ENCODE results near the gene EXOSC3. TPM values are rescaled to one million over a fixed set of nuclear protein-coding genes. Genes with fewer than 3 reads are reported as not detected.
"Not testable (repeated sequence)": the region's sequence is repeated elsewhere in the genome, so short reads cannot be mapped to it uniquely, and the experiment has no call there.

The EXOSC3 gene
- polyA plus RNA-seq, 4 donors, result 36.5 to 45.4 (median 38.7) TPM

DNA sequence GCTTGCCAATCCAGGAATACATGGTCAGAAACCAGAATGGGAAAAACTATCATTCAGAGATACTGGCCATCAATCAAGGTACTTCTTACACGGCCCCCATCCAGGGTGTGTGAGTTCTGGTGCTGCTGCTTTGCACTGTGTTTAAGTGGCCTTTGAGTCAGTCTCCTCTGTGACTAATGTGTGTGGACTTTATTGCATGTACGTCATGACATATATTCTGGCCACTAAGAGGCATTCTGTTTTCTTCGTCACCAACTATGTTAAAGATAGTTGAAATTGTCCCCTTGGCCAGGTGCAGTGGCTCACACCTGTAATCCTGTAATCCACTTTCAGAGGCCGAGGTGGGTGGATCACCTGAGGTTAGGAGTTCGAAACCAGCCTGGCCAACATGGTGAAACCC lies 8.5 kb downstream of the EXOSC3 start:
- DNase-seq (ENCODE audit: low read depth in 4 of 4, low spot score in 3 of 4), result no peak

DNA sequence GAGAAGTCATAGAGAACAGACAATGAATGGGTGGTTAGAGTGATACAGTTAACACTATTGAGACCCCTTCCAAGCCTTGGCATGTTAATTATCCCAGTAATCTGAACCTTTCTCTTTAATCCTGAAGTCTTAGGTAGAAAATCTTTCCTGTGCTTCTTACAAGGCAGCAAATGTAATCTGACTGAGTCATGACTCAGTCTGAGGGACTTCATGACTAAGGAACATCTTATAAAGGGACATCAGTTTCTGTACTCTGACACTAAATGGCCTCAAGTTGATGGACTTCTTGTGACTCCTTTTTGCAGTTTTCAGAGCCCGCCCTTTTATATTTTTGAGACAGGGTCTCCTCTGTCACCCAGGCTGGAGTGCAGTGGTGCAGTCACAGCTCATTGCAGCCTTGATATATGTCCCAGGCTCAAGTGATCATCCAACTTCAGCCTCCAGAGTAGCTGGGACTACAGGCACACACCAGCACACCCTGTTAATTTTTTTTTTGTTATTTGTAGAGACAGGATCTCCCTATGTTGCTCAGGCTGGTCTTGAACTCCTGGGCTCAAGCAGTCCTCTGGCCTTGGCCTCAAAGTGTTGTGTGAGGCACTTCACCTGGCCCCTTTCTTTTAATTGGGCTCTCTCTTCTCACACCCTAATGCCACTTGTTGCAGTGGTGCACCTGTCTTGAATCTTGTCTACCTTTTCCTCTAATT lies 9.5 kb downstream of the EXOSC3 start:
- DNase-seq (ENCODE audit: low read depth in 4 of 4, low spot score in 3 of 4), result no peak

DNA sequence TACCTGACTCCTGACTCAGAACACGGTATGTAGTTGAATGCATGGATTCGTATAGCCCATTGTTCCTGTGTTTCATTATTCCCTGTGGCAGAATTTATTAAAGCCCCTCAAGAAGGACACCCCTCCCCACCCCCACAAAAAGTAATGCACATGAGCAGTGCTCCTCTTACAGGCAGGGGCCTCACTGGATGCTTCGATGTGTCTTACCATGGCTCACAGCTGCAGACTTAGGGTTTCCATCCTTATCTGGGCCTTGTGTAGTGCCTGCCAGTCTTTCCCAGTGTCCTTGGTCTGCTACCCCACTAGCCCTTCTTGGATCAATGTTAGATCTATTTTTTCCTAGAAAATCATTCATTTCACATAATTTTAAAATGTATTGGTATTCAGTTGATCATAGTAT lies 14.9 kb downstream of the EXOSC3 start:
- no peak for DNase-seq (ENCODE audit: low read depth in 4 of 4, low spot score in 3 of 4)

DNA sequence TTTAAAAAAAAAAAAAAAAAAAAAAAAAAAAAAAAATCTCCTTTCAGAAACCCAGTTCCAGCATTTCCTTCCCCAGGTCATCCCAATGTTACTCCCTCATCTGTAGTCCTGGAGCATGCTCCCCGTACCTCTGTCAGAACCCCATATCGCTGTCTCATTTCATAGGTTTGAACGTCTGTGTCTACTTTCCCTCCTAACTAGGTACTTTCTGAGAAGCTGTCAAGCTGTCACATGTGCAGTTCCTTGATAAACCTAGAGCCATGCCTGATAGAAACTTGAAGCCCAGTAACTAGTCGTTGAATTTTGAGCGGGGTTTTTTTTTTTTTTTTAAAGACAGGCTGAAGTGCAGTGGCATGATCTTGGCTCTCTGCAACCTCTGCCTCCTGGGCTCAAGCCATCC lies 15.6 kb downstream of the EXOSC3 start:
- DNase-seq (ENCODE audit: low read depth in 4 of 4, low spot score in 3 of 4), result no peak

DNA sequence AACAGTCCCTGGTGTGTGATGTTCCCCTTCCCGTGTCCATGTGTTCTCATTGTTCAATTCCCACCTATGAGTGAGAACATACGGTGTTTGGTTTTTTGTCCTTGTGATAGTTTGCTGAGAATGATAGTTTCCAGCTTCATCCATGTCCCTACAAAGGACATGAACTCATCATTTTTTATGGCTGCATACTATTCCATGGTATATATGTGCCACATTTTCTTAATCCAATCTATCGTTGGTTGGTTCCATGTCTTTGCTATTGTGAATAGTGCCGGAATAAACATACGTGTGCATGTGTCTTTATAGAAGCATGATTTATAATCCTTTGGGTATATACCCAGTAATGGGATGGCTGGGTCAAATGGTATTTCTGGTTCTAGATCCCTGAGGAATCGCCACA lies 19.6 kb downstream of the EXOSC3 start:
- not testable (repeated sequence) for DNase-seq (ENCODE audit: low read depth in 4 of 4, low spot score in 3 of 4)

DNA sequence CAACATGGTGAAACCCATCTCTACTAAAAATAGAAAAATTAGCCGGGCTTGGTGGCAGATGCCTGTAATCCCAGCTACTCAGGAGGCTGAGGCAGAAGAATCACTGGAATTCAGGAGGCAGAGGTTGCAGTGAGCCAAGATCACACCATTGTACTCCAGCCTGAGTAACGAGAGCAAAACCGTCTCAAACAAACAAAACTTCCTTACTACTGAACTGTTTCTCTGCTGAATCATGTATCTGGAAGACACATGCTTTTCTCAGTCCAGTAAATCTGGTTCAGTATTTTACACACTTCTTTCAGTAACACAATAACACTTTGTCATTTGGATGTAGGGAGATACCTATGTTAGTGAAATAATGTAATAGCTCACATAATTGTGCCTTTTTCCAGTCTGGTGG lies 23.4 kb downstream of the EXOSC3 start:
- DNase-seq (ENCODE audit: low read depth in 4 of 4, low spot score in 3 of 4), result no peak

DNA sequence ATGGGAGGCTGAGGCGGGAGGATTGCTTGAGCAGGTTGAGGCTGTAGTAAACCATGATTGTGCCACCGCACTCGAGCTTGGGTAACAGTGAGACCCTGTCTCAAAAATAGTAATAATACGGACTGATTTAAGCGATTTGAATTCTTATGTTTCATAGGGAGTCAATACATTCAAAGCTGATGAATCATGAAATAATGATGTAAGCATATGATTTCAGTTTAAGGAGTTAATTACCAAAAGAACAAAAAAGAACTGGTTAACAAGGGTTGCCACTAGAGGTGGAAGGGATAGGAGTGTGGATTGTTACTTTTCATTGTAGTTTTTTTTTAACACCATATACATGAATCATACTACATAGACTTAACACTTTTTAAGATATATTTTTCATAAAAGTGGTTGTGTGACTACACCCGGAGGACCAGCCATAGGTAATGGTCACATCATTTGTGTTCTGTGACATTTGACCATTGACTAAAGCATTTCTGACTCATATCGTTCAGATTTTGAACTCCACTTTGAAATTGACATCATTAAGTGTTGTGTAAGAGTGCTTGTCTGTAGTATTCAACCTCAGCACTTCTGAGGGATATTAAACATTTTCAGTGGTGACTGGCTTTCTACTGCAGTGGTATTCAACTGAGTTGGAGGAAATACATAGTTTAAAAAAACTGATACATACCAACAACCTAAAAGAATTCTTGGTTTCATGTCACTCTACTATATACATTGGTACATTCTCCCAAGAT lies 24.3 kb downstream of the EXOSC3 start:
- DNase-seq (ENCODE audit: low read depth in 4 of 4, low spot score in 3 of 4), result no peak

DNA sequence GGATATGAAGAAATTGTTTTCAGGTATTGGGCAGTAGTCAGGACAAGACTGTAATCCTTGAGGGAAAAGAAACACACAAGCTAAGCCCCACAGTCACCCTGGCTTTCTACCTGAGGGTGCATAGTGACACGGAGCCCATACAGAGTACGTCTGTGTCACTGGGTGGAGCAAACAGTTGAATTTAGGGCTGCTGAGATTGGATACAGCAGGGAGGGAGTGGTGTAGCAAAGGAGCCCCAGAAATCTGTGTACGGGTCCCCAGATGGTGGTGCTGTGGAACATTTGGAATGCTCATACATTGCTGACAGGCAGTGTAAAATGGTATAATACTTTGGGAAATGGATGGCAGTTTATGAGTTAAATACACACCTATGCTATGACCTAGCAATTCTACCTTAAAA lies 26.1 kb downstream of the EXOSC3 start:
- DNase-seq (ENCODE audit: low read depth in 4 of 4, low spot score in 3 of 4), result no peak

DNA sequence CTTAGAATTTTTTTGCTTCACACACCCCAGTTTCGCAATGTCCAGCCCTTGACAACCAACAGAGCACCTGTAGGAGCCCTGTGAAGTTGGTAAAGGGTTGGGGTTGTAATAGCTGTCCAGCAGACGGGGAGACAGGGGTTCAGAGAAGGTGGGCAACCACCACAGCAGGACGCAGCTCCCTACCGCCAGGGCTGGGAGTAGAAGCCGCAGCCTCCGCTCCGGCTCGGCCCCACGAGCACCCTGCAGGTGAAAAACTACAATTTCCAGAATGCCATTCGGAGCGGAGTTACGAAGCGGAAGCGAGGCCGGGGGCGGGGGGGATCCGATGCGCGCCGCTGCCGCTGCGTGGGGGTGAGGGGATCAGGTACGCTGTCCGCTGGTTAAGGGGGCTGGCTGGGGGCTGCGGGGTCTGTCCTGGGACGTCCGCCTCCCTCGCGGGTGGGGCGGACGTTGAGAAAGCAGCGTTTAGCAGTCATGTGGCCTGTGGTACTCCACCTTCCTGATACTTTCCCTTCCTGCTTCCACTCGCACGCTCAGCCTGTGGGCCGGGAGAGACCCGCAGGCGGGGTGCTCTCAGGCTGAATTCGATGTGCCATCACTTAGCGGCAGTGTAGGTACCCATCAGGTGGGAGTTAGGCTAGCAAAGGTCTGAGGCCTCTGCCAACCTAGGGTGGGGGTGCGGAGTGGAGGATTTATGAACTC lies 31.2 kb downstream of the EXOSC3 start, which contains the start of gene TRMT10B:
Gene TRMT10B (plus strand): TSS at position 317 of the 702 bp plus-strand sequence. CDS start 8,127 bp downstream, outside the sequence.
- peak; percentile 47 to 70 (median 62) for DNase-seq (ENCODE audit: low read depth in 4 of 4, low spot score in 3 of 4)

DNA sequence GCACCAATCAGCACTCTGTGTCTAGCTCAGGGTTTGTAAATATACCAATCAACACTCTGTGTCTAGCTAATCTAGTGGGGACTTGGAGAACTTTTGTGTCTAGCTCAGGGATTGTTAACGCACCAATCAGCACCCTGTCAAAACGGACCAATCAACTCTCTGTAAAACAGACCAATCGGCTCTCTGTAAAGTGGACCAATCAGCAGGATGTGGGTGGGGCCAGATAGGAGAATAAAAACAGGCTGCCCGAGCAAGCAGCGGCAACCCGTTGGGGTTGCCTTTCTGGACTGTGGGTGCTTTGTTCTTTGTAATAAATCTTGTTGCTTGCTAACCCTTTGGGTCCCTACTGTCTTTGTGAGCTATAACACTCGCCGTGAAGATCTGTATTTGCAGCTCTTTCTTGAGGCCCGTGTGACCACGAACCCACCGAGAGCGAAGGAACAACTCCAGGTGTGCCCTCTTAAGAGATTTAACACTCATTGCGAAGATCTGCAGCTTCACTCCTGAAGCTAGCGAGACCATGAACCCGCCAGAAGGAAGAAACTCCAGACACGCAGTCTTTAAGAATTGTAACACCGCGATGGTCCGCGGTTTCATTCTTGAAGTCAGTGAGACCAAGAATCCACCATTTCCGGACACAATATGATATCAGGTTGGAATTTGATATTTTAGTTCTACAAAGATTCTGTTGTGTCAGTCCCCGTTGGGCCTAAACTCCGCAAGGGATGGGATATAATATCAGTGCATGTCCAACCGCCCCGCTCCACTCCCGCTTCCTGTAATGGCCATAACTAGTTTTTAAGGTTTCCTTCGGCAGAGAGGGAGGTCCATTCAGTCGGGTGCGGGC lies 32.0 kb downstream of the EXOSC3 start:
- no peak for DNase-seq (ENCODE audit: low read depth in 4 of 4, low spot score in 3 of 4)

DNA sequence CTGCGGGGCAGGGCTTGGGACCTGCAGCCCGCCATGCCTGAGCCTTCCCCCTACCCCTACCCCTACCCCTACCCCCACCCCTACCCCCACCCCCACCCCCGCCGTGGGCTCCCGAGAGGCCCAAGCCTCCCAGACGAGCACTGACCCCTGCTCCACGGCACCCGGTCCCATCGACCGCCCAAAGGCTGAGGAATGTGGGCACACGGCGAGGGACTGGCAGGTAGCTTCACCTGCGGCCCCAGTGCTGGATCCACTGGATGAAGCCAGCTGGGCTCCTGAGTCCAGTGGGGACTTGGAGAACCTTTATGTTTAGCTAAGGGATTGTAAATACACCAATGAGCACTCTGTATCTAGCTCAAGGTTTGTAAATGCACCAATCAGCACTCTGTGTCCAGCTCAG lies 32.8 kb downstream of the EXOSC3 start:
- DNase-seq (ENCODE audit: low read depth in 4 of 4, low spot score in 3 of 4), result not testable (repeated sequence)

DNA sequence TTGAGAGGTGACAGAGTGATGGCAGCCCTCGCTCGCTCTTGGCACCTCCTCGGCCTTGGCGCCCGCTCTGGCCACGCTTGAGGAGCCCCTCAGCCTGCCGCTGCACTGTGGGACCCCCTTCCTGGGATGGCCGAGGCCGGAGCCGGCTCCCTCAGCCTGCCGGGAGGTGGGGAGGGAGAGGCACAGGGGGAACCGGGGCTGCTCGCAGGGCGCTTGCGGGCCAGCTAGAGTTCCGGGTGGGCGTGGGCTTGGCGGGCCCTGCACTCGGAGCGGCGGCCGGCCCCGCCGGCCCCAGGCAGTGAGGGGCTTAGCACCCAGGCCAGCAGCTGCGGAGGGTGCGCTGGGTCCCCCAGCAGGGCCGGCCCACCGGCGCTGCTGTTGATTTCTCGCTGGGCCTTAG lies 33.2 kb downstream of the EXOSC3 start:
- DNase-seq (ENCODE audit: low read depth in 4 of 4, low spot score in 3 of 4), result not testable (repeated sequence)

DNA sequence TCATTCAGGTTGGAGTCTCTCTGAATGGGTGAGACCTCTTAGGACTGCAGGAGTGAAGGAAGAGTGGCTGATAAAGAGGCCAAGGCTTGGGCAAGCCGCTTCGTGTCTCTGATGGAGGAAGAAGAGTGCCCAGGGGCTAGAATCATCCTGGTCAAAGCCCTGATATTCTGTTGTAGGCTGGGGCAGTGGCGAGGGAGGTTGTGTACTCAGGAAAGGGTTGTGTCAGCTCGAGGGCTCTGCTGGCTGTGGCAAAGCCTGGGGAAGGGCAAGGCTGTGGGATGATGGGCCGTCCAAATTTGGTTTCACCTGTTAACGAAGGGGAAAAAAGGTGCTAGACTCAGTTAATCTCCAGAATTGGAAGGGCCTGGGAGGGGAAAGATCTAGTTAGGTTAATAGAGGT lies 33.7 kb downstream of the EXOSC3 start:
- no peak for DNase-seq (ENCODE audit: low read depth in 4 of 4, low spot score in 3 of 4)

DNA sequence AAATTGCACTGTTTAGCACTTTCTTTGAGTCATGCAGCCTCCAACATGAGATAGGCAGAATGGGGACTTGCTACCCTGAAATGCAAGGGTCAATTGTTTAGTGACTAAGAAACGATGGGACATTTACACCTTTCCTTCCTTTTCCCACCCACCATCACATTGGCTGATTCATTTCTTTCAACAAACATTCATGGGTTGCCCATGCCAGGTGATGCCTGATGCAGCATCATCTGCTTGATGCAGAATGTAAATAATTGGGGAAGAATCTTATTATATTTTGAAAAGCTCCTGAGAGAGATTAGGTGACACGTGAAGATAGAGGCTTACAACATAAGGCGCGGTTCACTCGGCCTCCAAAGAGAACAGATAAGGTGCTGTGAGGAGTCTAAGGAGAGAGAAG lies 35.7 kb downstream of the EXOSC3 start:
- DNase-seq (ENCODE audit: low read depth in 4 of 4, low spot score in 3 of 4), result no peak

DNA sequence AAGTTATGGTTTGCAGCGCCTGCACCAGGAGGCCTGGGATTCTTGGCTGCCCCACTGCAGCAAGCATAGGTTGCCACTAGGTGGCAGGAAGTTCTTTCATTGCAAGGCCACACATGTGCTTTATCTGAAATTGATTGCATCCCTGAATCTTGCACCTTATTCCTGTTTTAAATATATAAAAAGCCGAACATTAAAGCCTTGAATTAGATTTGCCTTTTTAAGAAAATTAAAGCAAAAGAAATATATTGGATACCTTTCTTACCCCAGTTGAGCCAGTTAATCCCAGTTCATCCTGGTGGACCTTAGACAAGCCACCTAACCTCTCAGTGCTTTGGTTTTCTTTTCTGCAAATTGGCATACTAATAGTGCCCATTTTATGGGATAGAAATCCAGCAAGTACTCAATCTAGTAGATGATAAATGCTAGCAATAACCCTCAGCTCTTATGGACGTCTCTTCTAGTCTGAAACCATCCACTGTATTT lies 37.6 kb downstream of the EXOSC3 start:
- peak in 3 of 4 donors; percentile 18 to 46 (median 33) for DNase-seq (ENCODE audit: low read depth in 4 of 4, low spot score in 3 of 4)

DNA sequence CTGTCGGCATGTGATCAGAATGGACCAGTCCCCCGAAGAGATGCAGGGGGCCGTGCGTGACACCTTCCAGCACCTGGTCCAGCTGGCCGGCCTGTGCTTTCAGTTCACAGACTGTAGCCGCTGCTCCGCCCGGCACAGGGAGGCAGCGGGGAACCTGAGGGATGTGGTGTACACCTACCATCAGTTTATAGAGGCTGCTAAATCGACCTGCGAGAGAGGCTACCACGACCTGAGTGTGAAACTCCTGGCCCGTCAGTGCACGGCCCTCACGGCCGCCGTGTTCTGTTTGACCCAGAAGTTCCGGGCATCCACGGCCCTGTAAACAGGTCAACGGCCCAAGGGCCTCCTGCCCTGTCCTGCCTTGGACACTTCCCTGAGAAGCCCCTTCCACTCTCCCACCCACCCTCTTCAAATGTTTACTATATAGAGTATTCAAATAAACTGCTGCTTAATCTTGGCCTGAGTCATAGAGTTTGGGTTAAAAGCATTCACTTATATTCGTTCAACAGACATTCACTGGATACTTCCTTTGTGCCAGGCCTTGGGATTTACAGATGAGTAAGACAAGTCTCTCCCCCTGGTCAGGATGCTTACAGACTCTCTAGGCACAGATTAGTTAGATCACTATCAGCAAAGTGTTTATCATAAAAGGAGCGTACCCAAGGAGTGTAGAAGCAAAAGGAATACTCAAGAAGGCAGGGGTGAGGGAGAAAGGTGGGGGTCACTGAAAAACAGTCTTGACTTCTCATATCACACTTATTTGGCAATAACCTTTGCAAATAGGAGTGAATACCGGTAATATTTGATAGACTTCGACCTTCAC lies 38.2 kb downstream of the EXOSC3 start:
- no peak for DNase-seq (ENCODE audit: low read depth in 4 of 4, low spot score in 3 of 4)

DNA sequence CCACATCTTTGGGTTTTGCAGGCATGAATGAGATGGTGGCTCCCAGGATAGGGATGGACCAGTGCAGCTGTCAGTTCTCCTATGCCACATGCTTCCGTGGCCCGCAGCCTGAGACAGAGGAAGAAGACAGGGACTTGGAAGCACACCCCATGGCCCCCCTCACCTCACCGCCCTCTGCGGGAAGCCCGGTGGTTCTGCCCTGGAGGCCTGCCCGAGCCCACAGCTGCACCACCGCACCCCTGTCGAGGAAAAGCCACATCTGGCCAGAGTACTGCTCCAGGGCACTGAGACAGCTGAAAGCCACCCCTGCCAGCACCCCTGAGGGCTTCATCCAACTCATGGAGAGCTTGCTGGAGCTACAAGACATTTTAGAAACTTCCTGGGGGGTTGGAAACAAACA lies 38.9 kb downstream of the EXOSC3 start:
- no peak for DNase-seq (ENCODE audit: low read depth in 4 of 4, low spot score in 3 of 4)

DNA sequence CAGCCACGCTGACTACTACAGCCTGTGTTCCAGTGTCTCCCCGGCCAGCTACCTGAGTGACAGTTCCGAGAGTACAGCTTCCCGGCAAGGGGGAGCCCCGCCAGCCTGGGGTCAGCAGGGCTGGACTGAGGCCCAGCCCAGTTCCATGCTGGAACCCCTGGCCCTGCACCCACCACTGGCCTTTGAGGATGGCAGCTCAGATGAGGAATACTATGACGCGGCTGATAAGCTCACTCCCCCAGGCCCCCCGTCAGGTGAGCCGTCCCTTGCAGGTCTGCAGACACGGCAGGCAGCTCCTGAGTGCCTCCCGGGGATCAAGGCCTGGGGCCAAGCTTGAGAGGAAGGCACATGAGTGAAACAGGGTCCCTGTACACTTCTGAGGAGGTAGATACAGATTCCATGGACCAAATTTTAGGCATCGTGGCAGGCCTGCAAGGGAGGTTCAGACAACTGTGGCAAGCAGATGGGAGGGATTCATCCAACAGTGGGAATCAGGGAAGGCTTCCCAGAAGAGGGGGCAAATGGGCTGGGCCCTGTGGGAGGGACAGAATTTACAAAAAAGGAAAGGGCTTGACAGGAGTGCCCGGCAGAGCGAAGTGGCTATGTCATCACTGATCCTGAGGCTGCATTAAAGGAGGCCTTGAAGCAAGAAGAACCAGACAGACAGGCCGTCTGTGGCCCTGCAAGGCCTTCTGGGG lies 44.1 kb downstream of the EXOSC3 start:
- DNase-seq (ENCODE audit: low read depth in 4 of 4, low spot score in 3 of 4), result no peak

DNA sequence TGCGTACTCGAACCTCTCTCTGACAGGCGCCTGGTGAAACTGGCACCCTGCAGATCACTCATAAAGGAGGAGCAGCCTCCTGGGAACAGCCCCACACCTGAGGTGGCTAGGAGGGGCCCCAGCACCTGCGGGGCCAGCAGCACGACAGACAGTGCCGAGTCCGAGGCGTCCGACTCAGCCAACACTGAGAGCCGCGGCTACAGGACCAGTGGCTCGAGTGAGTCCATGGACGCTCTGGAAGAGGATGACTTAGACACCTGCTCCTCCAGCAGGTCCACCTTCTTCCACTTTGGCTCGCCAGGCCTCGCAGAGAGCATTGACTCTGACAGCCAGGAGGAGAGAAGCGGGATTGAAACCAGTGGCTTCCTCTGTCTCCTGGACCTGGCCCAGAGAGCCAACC lies 44.7 kb downstream of the EXOSC3 start:
- DNase-seq (ENCODE audit: low read depth in 4 of 4, low spot score in 3 of 4), result no peak
